Measurements from ENCODE around the gene CROCC.

Gene CROCC

GRCh38 chr1:16991571-16991970 lies 69.8 kb downstream of the CROCC start:
- no peak for DNase-seq

GRCh38 chr1:16992102-16992501 lies 70.4 kb downstream of the CROCC start:
- DNase-seq = no peak

GRCh38 chr1:16992675-16993074 lies 70.9 kb downstream of the CROCC start:
- no peak for DNase-seq

- DNase-seq = no peak
Observed at GRCh38 chr1:16993521-16994038, 71.8 kb downstream of the CROCC start.

- DNase-seq = no peak
Observed at GRCh38 chr1:16996845-16997244, 75.1 kb downstream of the CROCC start.

GRCh38 chr1:16998589-16998988 lies 76.9 kb downstream of the CROCC start:
- no peak for DNase-seq

- DNase-seq = no peak
Observed at GRCh38 chr1:16999863-17000262, 78.1 kb downstream of the CROCC start.

- DNase-seq = no peak
Observed at GRCh38 chr1:17001760-17002523, 80.2 kb downstream of the CROCC start.

- DNase-seq = no peak
Observed at GRCh38 chr1:17002524-17002902, 80.8 kb downstream of the CROCC start.

- DNase-seq = no peak
Observed at GRCh38 chr1:17004466-17005364, 83.0 kb downstream of the CROCC start.

GRCh38 chr1:17005365-17005740 lies 83.6 kb downstream of the CROCC start:
- no peak for DNase-seq

- no peak for DNase-seq
Observed at GRCh38 chr1:17007121-17007520, 85.4 kb downstream of the CROCC start.

GRCh38 chr1:17008208-17008855 lies 86.6 kb downstream of the CROCC start:
- no peak for DNase-seq

GRCh38 chr1:17009706-17010105 lies 88.0 kb downstream of the CROCC start:
- DNase-seq = peak; percentile 90

GRCh38 chr1:17011092-17011438 lies 89.3 kb downstream of the CROCC start:
- DNase-seq = no peak

- DNase-seq = peak; percentile 48
Observed at GRCh38 chr1:17011439-17012307, 89.9 kb downstream of the CROCC start, which contains the start of gene ATP13A2. Gene ATP13A2, minus strand, starts transcription at chr1:17011928. Its CDS starts 190 bp downstream, at chr1:17011738.

GRCh38 chr1:17012775-17013490 lies 91.2 kb downstream of the CROCC start:
- DNase-seq = no peak

GRCh38 chr1:17013491-17014320 lies 92.0 kb downstream of the CROCC start:
- peak; percentile 97 for DNase-seq

- no peak for DNase-seq
Observed at GRCh38 chr1:17014671-17015567, 93.2 kb downstream of the CROCC start.

GRCh38 chr1:17016317-17016661 lies 94.6 kb downstream of the CROCC start:
- DNase-seq = no peak

Measured in MV-4-11 (cell line).